Activated CD4-positive, CD25-positive, alpha-beta regulatory T cell (primary cell): ENCODE data around the gene TDRKH.
"Not testable (repeated sequence)": the region's sequence is repeated elsewhere in the genome, so short reads cannot be mapped to it uniquely, and the experiment has no call there.

ENCODE experiments used
- DNase-seq, 4 experiments: peaks; one replicate each; lab custom pipeline; 2025; lab: John Stamatoyannopoulos, UW

The TDRKH gene

GRCh38 chr1:151762941-151763921, 27.1 kb downstream of the TDRKH start, which contains the start of gene MRPL9:
TSS of gene MRPL9 (minus strand) at chr1:151763496. CDS start at chr1:151763479, 17 bp downstream.
- DNase-seq: peak; percentile 67 to 77 (median 72)

GRCh38 chr1:151760597-151761385, 29.5 kb downstream of the TDRKH start:
- no peak for DNase-seq

GRCh38 chr1:151759241-151759640, 31.1 kb downstream of the TDRKH start:
- no peak for DNase-seq

- DNase-seq: no peak
Observed at GRCh38 chr1:151756291-151756690, 34.0 kb downstream of the TDRKH start.

- no peak for DNase-seq
Observed at GRCh38 chr1:151741516-151741915, 48.8 kb downstream of the TDRKH start.

DNA sequence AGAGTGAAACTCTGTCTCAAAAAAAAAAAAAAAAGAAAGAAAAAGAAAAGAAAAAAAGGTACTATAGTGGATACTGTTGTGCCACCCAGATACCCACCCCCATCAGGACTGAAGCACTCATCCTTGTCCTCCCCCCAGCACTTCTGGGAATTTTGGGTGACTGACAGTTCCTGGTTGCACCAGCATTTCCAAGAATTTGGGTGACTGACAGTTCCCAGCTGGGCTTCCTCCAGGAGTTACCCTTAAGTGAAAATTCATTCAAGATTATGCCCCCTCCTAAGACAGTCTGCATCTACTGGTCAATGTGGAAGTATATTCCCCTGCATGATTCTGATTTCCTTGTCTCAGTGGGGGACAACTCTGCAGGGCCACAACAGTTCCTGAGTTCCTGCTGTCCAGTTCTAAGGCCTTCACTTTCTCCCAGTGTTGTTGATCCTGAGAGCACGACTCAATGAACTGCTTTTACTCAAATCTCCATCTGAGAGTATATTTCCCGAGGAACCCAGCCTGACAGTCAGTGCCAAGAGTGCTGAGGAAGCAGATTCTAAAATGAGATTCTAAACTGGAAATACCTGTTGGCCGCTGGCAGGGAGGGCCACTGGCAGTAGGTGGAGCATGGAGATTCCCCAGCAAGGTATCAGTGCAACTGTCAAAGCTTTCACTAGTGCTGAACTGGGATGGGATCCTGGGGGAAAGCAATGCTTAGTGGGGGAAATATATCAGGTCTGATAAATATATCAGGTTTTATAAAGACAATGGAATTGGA, 50.5 kb downstream of the TDRKH start:
- no peak for DNase-seq

- DNase-seq: no peak
Observed at GRCh38 chr1:151737479-151737878, 52.8 kb downstream of the TDRKH start.

GRCh38 chr1:151737026-151737425, 53.3 kb downstream of the TDRKH start:
- no peak for DNase-seq

DNA sequence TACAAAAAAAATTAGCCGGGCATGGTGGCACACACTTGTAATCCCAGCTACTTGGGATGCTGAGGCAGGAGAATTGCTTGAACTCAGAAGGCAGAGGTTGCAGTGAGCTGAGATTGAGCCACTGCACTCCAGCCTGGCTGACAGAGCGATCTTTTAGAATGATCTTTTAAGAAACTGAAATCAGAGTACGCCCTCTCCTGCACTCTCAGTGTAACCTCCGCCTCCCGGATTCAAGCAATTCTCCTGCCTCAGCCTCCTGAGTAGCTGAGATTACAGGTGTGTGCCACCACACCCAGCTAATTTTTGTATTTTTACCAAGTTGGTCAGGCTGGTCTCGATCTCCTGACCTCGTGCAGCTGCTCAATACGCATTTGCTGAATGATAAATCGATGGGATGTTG, 56.3 kb downstream of the TDRKH start:
- DNase-seq: not testable (repeated sequence)

GRCh38 chr1:151733126-151733525, 57.2 kb downstream of the TDRKH start:
- no peak for DNase-seq

DNA sequence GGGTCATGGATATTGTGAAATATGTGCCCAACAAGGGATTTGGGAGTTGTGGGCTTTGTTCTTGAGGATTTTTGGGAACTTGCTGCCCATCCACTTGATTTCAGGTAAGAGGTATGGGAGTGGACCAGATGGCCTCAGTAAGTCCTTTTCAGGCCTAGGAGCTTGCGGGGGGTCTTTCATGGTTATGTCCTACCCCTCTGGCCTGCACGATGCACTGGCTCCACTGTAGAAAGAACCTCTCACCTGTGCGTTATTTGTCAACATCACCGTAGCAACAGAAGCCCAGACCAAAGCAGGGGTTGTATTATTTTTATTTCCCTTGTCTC, 60.4 kb downstream of the TDRKH start:
- DNase-seq: no peak

GRCh38 chr1:151729157-151729965, 60.9 kb downstream of the TDRKH start:
- DNase-seq: no peak

- DNase-seq: no peak
Observed at GRCh38 chr1:151728151-151729054, 61.9 kb downstream of the TDRKH start.

DNA sequence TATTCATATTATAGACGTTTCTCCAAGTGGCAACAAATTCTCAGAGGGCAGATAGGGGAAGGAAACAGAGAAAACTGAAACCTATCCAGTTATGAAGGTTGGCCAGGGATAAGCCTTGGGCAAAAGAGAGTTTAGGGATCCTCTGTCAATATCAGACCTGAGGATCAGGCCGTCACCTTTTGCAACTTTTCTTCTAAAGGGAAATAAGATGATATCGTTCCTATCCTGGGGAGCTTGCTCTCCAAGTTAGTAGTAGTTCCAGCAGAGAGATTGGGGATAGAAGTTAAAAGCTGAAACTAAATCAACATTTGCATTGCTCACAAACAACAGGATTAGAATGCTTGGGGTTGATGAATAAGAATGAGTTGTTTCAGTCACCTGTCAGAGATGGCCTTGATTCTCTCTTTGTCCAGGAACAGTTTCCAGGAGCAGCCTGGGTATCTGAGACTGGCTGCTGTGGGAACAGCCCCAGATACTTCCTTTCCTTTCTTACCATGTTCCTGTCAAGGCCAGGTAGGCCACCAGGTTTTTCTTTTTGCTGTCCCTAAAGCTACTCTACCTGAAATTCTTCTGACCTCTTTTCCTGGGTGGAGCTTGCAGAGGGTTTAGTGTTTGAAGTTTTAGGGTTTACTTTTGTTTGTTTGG, 66.5 kb downstream of the TDRKH start:
- DNase-seq: no peak
